SK-N-SH (cell line): ENCODE measurements around the gene MAP3K2. TPM values are rescaled to one million over a fixed set of nuclear protein-coding genes. Genes with fewer than 3 reads are reported as not detected.

Experiments used
- CTCF ChIA-PET: fragments of 300-600, 350-600 bp; formaldehyde crosslinking; extraction: SDS; loops from one replicate; lab custom pipeline; 2021; lab: Yijun Ruan, JAX
- POLR2A ChIA-PET: fragments of 350-600 bp; sonication (Branson Sonifier 250); formaldehyde crosslinking; extraction: SDS; loops from one replicate; lab custom pipeline; 2020; ENCODE audit warnings: antibody characterized with exemption, inconsistent platforms; lab: Yijun Ruan, JAX
- DNase-seq: peaks from one replicate; pipeline ENCODE4 v3.0.0; 2012
- H2AFZ ChIP-seq: fragments of 200-600 bp; sonication (generic); 2 replicates; pipeline ENCODE4 v1.8.1; 2016; ENCODE audit warnings: antibody characterized with exemption, mild to moderate bottlenecking, low read depth
- H3F3A ChIP-seq: fragments of 200-600 bp; sonication (generic); replicated peaks from 2 replicates; pipeline ENCODE3; 2016; ENCODE audit warnings: antibody characterized with exemption, mild to moderate bottlenecking; ENCODE audit not compliant: insufficient read depth
- H3K27ac ChIP-seq, 2 experiments: fragments of 200-500 bp in 1 of 2; fragments of 200-600 bp in 1 of 2; sonication (Bioruptor generic) in 1 of 2; sonication (generic), shearing (Covaris generic) in 1 of 2; 2 replicates each; pipeline versions ENCODE4 v1.5.1 to v1.6.1; 2014 to 2016; ENCODE audit warnings: low read depth in 2 of 2, inconsistent platforms in 1 of 2, low read length in 1 of 2, mild to moderate bottlenecking in 1 of 2, mixed read lengths in 1 of 2
- H3K27me3 ChIP-seq: fragments of 200-600 bp; sonication (generic), shearing (Covaris generic); 2 replicates; pipeline ENCODE4 v1.6.1; 2016; ENCODE audit warnings: mixed run types; ENCODE audit not compliant: insufficient read depth
- H3K36me3 ChIP-seq, 2 experiments: fragments of 200-500 bp in 1 of 2; fragments of 200-600 bp in 1 of 2; sonication (Bioruptor generic) in 1 of 2; sonication (generic) in 1 of 2; replicated peaks in 1 of 2; 2 replicates each; pipeline versions ENCODE3 to v1.5.1; 2014 to 2016; ENCODE audit warnings: low read length in 1 of 2, mild to moderate bottlenecking in 1 of 2; ENCODE audit not compliant: insufficient read depth in 2 of 2, control insufficient read depth in 1 of 2
- H3K4me1 ChIP-seq, 2 experiments: fragments of 200-500 bp in 1 of 2; fragments of 200-600 bp in 1 of 2; sonication (Bioruptor generic) in 1 of 2; sonication (generic), shearing (Covaris generic) in 1 of 2; 2 replicates each; pipeline versions ENCODE4 v1.5.1 to v1.6.1; 2014 to 2016; ENCODE audit warnings: low read depth in 1 of 2, low read length in 1 of 2, mixed run types in 1 of 2; ENCODE audit not compliant: insufficient read depth in 2 of 2, control insufficient read depth in 1 of 2
- H3K4me2 ChIP-seq: fragments of 200-600 bp; sonication (generic), shearing (Covaris generic); 2 replicates; pipeline ENCODE4 v1.6.1; 2017; ENCODE audit warnings: mixed run types
- H3K4me3 ChIP-seq, 2 experiments: fragments of 200-500 bp in 1 of 2; fragments of 200-600 bp in 1 of 2; sonication (Bioruptor generic) in 1 of 2; sonication (generic), shearing (Covaris generic) in 1 of 2; 2 replicates each; pipeline versions ENCODE4 v1.5.1 to v1.8.1; 2014 to 2016; ENCODE audit warnings: low read depth in 2 of 2, inconsistent platforms in 1 of 2, low read length in 1 of 2, mild to moderate bottlenecking in 1 of 2, mixed read lengths in 1 of 2, moderate library complexity in 1 of 2
- H3K79me2 ChIP-seq: fragments of 200-600 bp; sonication (generic); 2 replicates; pipeline ENCODE4 v1.8.1; 2017; ENCODE audit warnings: mild to moderate bottlenecking; ENCODE audit not compliant: insufficient read depth
- H3K9ac ChIP-seq: fragments of 200-600 bp; sonication (generic); 2 replicates; pipeline ENCODE4 v1.6.1; 2017; ENCODE audit warnings: mixed run types
- H3K9me2 ChIP-seq: fragments of 200-600 bp; sonication (generic); 2 replicates; pipeline ENCODE4 v1.6.1; 2017; ENCODE audit warnings: mixed run types
- H3K9me3 ChIP-seq: fragments of 200-600 bp; sonication (generic); 2 replicates; pipeline ENCODE4 v1.6.1; 2017; ENCODE audit warnings: mixed run types, mild to moderate bottlenecking, moderate library complexity
- H4K20me1 ChIP-seq: fragments of 200-600 bp; sonication (generic); 2 replicates; pipeline ENCODE4 v1.6.1; 2017; ENCODE audit warnings: mild to moderate bottlenecking, mixed run types; ENCODE audit not compliant: insufficient read depth
- ELF1 ChIP-seq: IDR thresholded peaks from 2 replicates; pipeline ENCODE4 v1.4.0; 2012
- EZH2phosphoT487 ChIP-seq: fragments of 200-600 bp; sonication (generic); IDR thresholded peaks from 2 replicates; pipeline ENCODE4 v1.6.1; 2017; ENCODE audit warnings: low read depth, mixed run types, mild to moderate bottlenecking, antibody characterized with exemption, moderate library complexity, borderline replicate concordance
- FOXJ3 ChIP-seq: sonication (generic); formaldehyde crosslinking; IDR thresholded peaks from 2 replicates; pipeline ENCODE4 v1.5.1; 2020; ENCODE audit warnings: mild to moderate bottlenecking, missing genetic modification reagents
- FOXM1 ChIP-seq: IDR thresholded peaks from 2 replicates; pipeline ENCODE4 v1.4.0; 2012; ENCODE audit warnings: low read depth, mild to moderate bottlenecking
- GATA2 ChIP-seq: sonication (generic); formaldehyde crosslinking; IDR thresholded peaks from 2 replicates; pipeline ENCODE4 v1.5.0; 2020; ENCODE audit warnings: mild to moderate bottlenecking, missing genetic modification reagents
- JUND ChIP-seq: IDR thresholded peaks from 2 replicates; pipeline ENCODE4 v1.4.0; 2012
- MEF2A ChIP-seq: IDR thresholded peaks from 2 replicates; pipeline ENCODE4 v1.4.0; 2012; ENCODE audit warnings: low read depth, borderline replicate concordance
- NFIC ChIP-seq: IDR thresholded peaks from 2 replicates; pipeline ENCODE4 v1.4.0; 2012; ENCODE audit warnings: borderline replicate concordance
- RFX5 ChIP-seq: IDR thresholded peaks from 2 replicates; pipeline ENCODE4 v1.6.1; 2012; ENCODE audit warnings: mild to moderate bottlenecking, improper control_type of control experiment, low read length
- TAF1 ChIP-seq: IDR thresholded peaks from 2 replicates; pipeline ENCODE4 v1.6.1; 2012; ENCODE audit warnings: low read depth, mild to moderate bottlenecking, low read length, moderate library complexity, borderline replicate concordance
- TCF12 ChIP-seq: IDR thresholded peaks from 2 replicates; pipeline ENCODE4 v1.4.0; 2012
- YY1 ChIP-seq: IDR thresholded peaks from 2 replicates; pipeline ENCODE4 v1.4.0; 2012; ENCODE audit warnings: low read depth, mild to moderate bottlenecking
- WGBS: methylation state at CpG from one replicate; pipeline ENCODE4 v1.1.6; 2017; ENCODE audit warnings: low lambda C conversion rate; 5-methylcytosine and 5-hydroxymethylcytosine counted together
- polyA plus RNA-seq, 3 experiments: library from polyadenylated mRNA; depleted of rRNA; stranded (reverse); fragments of >200 nt; gene quantifications; 2 replicates each; pipeline ENCODE4 v1.2.3, GENCODE V29; 2012
- TF ChIP-seq, protein P1 (sequence below): IDR thresholded peaks from 2 replicates; pipeline ENCODE4; 2012
- TF ChIP-seq, protein P2 (sequence below): fragments of 150-350 bp; IDR thresholded peaks from 2 replicates; pipeline ENCODE4 v1.6.1; 2017; ENCODE audit warnings: antibody characterized with exemption, low read length, low read depth, borderline replicate concordance
- TF ChIP-seq, protein P3 (sequence below): IDR thresholded peaks from 2 replicates; pipeline ENCODE4 v1.4.0; 2012; ENCODE audit warnings: low read depth, borderline replicate concordance

The MAP3K2 gene
- polyA plus RNA-seq, 1 of the 3 experiments (the other 2 are of a cell fraction) = 2.7 TPM

- Histone ChIP-seq H3F3A (peaks cover 8% of the 10 kb centered on the region), H4K20me1 (peaks cover 89% of the 10 kb centered on the region), H2AFZ (no peak overlapping the region), H3K79me2 (peaks cover 100% of the 10 kb centered on the region), H3K4me3 (no peak overlapping the region), H3K9me2 (no peaks in the 10 kb centered on the region), H3K36me3 (no peaks in the 10 kb centered on the region), H3K27me3 (no peaks in the 10 kb centered on the region), H3K9ac (no peak overlapping the region), H3K4me1 (peaks cover 10 to 15% of the 10 kb centered on the region in 2 experiments; a peak in 3 of 4 replicates), H3K27ac (peak overlapping the region in 1 of 2 experiments; percentile 20; a peak in 1 of 4 replicates), H3K9me3 (no peaks in the 10 kb centered on the region), H3K4me2 (no peak overlapping the region)
- TF ChIP-seq YY1 (no peak), JUND (no peak), MEF2A (no peak), EZH2phosphoT487 (no peak), TAF1 (no peak), TCF12 (no peak), GATA2 (no peak), FOXJ3 (no peak), RFX5 (no peak), NFIC (no peak), FOXM1 (no peak), ELF1 (no peak)
- TF ChIP-seq, protein P1, sequence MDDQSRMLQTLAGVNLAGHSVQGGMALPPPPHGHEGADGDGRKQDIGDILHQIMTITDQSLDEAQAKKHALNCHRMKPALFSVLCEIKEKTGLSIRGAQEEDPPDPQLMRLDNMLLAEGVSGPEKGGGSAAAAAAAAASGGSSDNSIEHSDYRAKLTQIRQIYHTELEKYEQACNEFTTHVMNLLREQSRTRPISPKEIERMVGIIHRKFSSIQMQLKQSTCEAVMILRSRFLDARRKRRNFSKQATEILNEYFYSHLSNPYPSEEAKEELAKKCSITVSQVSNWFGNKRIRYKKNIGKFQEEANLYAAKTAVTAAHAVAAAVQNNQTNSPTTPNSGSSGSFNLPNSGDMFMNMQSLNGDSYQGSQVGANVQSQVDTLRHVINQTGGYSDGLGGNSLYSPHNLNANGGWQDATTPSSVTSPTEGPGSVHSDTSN = no peak
- TF ChIP-seq, protein P2, sequence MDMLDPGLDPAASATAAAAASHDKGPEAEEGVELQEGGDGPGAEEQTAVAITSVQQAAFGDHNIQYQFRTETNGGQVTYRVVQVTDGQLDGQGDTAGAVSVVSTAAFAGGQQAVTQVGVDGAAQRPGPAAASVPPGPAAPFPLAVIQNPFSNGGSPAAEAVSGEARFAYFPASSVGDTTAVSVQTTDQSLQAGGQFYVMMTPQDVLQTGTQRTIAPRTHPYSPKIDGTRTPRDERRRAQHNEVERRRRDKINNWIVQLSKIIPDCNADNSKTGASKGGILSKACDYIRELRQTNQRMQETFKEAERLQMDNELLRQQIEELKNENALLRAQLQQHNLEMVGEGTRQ = no peak
- TF ChIP-seq, protein P3, sequence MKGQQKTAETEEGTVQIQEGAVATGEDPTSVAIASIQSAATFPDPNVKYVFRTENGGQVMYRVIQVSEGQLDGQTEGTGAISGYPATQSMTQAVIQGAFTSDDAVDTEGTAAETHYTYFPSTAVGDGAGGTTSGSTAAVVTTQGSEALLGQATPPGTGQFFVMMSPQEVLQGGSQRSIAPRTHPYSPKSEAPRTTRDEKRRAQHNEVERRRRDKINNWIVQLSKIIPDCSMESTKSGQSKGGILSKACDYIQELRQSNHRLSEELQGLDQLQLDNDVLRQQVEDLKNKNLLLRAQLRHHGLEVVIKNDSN = no peak
- 64% methylated on average over 5 of the region's 5 CpGs for WGBS
- ChIA-PET CTCF (interaction anchor here (1.3 kb wide), 1 partner anchor 15 kb away, joined by 9 read pairs; no protein-coding TSS in a partner anchor), POLR2A (no interaction called here)
- DNase-seq = no peak
Measured at GRCh38 chr2:127362971-127363370, 24.8 kb downstream of the MAP3K2 start.
